CD4-positive, alpha-beta T cell (primary cell): ENCODE results near the gene KRT74. TPM values are rescaled to one million over a fixed set of nuclear protein-coding genes. Genes with fewer than 3 reads are reported as not detected.

Source experiments
- ATAC-seq: fragments of 200-7000 bp; cut with Tn5 transposase; one replicate; pipeline ENCODE4 v1.10.0; 2022; ENCODE audit warnings: mild to moderate bottlenecking; ENCODE audit not compliant: poor library complexity
- CTCF ChIA-PET: fragments of 350-600 bp; sonication (Branson Sonifier 250); formaldehyde crosslinking; loops from one replicate; lab custom pipeline; 2021; ENCODE audit warnings: antibody characterized with exemption, inconsistent platforms; lab: Charles Lee
- POLR2A ChIA-PET: fragments of 350-600 bp; sonication (Branson Sonifier 250); formaldehyde crosslinking; loops from one replicate; lab custom pipeline; 2021; ENCODE audit warnings: antibody characterized with exemption, inconsistent platforms; lab: Charles Lee
- DNase-seq, 14 experiments: peaks; one replicate each; pipeline ENCODE4 v3.0.0-alpha.2; 2013 to 2020; ENCODE audit warnings: mixed read lengths in 2 of 14
- H3K27ac ChIP-seq, 2 donors: one replicate each; pipeline versions ENCODE4 v1.5.1 to v1.7.0; 2013; ENCODE audit warnings: low read length in 2 of 2, low read depth in 1 of 2, mild to moderate bottlenecking in 1 of 2
- H3K27me3 ChIP-seq, 2 experiments: 1 replicate in 1 of 2; 2 replicates in 1 of 2; pipeline versions ENCODE4 v1.6.1 to v1.7.0; 2013; ENCODE audit warnings: low read length in 2 of 2, control low read depth in 1 of 2, mild to moderate bottlenecking in 1 of 2, moderate library complexity in 1 of 2; ENCODE audit not compliant: insufficient read depth in 2 of 2, control insufficient read depth in 1 of 2
- H3K36me3 ChIP-seq: one replicate; pipeline ENCODE4 v1.6.1; 2013; ENCODE audit warnings: low read length, control low read depth; ENCODE audit not compliant: insufficient read depth
- H3K4me1 ChIP-seq: one replicate; pipeline ENCODE4 v1.6.1; 2013; ENCODE audit warnings: low read length, control low read depth; ENCODE audit not compliant: insufficient read depth
- H3K4me3 ChIP-seq: one replicate; pipeline ENCODE4 v1.5.1; 2013; ENCODE audit warnings: mild to moderate bottlenecking, low read length, moderate library complexity
- H3K9me3 ChIP-seq, 2 experiments: 1 replicate in 1 of 2; 2 replicates in 1 of 2; pipeline versions ENCODE4 v1.6.1 to v1.7.0; 2013; ENCODE audit warnings: low read length in 2 of 2, mild to moderate bottlenecking in 2 of 2, control low read depth in 1 of 2, moderate library complexity in 1 of 2; ENCODE audit not compliant: control insufficient read depth in 1 of 2, insufficient read depth in 1 of 2
- H3K27ac Mint-ChIP-seq: one replicate; pipeline ENCODE4 v1.8.0; 2020; ENCODE audit warnings: mixed read lengths
- H3K27me3 Mint-ChIP-seq: one replicate; pipeline ENCODE4 v1.8.0; 2021; ENCODE audit warnings: mixed read lengths
- H3K36me3 Mint-ChIP-seq: one replicate; pipeline ENCODE4 v1.8.0; 2021; ENCODE audit warnings: low read depth, mixed read lengths
- H3K4me1 Mint-ChIP-seq: one replicate; pipeline ENCODE4 v1.8.0; 2021; ENCODE audit warnings: low read depth, mixed read lengths
- H3K4me3 Mint-ChIP-seq: one replicate; pipeline ENCODE4 v1.8.0; 2020; ENCODE audit warnings: mild to moderate bottlenecking, mixed read lengths
- H3K9me3 Mint-ChIP-seq: one replicate; pipeline ENCODE4 v1.8.0; 2020; ENCODE audit warnings: mixed read lengths
- intact Hi-C, 2 experiments: fragments of 100-400 bp; cut with DNase I in 1 of 2; cut with micrococcal nuclease in 1 of 2; formaldehyde crosslinking; loops; one replicate each; pipeline versions ENCODE4 v1.15.1 to v1.9.0; 2023 to 2025; cut with DNase I, micrococcal nuclease
- total RNA-seq, 174 experiments: library from RNA in 2 of 174; stranded (reverse) in 2 of 174; gene quantifications; one replicate each; pipeline ENCODE4 v1.2.3 and lab custom pipeline; 2021 to 2026
- TF ChIP-seq, protein P1 (sequence below): fragments of 200-600 bp; IDR thresholded peaks from one replicate; pipeline ENCODE4 v1.8.0; 2022; ENCODE audit warnings: antibody characterized with exemption, mild to moderate bottlenecking

KRT74 gene
- total RNA-seq, 2 experiments from 2014 or later, result 0.30 to 0.34 TPM

- TF ChIP-seq, protein P1, sequence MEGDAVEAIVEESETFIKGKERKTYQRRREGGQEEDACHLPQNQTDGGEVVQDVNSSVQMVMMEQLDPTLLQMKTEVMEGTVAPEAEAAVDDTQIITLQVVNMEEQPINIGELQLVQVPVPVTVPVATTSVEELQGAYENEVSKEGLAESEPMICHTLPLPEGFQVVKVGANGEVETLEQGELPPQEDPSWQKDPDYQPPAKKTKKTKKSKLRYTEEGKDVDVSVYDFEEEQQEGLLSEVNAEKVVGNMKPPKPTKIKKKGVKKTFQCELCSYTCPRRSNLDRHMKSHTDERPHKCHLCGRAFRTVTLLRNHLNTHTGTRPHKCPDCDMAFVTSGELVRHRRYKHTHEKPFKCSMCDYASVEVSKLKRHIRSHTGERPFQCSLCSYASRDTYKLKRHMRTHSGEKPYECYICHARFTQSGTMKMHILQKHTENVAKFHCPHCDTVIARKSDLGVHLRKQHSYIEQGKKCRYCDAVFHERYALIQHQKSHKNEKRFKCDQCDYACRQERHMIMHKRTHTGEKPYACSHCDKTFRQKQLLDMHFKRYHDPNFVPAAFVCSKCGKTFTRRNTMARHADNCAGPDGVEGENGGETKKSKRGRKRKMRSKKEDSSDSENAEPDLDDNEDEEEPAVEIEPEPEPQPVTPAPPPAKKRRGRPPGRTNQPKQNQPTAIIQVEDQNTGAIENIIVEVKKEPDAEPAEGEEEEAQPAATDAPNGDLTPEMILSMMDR, result no peak
- Mint-ChIP-seq H3K4me1 (peaks cover 42% of the 10 kb centered on the region), H3K36me3 (no peaks in the 10 kb centered on the region), H3K4me3 (no peak overlapping the region), H3K27ac (peak overlapping the region; percentile 22), H3K9me3 (no peaks in the 10 kb centered on the region), H3K27me3 (no peaks in the 10 kb centered on the region)
- no peaks in the 10 kb centered on the region for H3K27me3 ChIP-seq
- no peak overlapping the region for H3K4me3 ChIP-seq
- H3K4me1 ChIP-seq, result peaks cover 27% of the 10 kb centered on the region
- no peaks in the 10 kb centered on the region for H3K36me3 ChIP-seq
- POLR2A ChIA-PET, result no interaction called here
- no peak overlapping the region for H3K27ac ChIP-seq
- no peaks in the 10 kb centered on the region for H3K9me3 ChIP-seq
- intact Hi-C loops, result no loop called here
- CTCF ChIA-PET, result interaction anchor here (0.7 to 2.5 kb wide), 2 partner anchors 40 to 290 kb away, joined by 6 to 11 read pairs; no protein-coding TSS in a partner anchor
- ATAC-seq, result no peak
- DNase-seq, result no peak
Observed at GRCh38 chr12:52580496-52580895, 6.9 kb upstream of the KRT74 start.

DNA sequence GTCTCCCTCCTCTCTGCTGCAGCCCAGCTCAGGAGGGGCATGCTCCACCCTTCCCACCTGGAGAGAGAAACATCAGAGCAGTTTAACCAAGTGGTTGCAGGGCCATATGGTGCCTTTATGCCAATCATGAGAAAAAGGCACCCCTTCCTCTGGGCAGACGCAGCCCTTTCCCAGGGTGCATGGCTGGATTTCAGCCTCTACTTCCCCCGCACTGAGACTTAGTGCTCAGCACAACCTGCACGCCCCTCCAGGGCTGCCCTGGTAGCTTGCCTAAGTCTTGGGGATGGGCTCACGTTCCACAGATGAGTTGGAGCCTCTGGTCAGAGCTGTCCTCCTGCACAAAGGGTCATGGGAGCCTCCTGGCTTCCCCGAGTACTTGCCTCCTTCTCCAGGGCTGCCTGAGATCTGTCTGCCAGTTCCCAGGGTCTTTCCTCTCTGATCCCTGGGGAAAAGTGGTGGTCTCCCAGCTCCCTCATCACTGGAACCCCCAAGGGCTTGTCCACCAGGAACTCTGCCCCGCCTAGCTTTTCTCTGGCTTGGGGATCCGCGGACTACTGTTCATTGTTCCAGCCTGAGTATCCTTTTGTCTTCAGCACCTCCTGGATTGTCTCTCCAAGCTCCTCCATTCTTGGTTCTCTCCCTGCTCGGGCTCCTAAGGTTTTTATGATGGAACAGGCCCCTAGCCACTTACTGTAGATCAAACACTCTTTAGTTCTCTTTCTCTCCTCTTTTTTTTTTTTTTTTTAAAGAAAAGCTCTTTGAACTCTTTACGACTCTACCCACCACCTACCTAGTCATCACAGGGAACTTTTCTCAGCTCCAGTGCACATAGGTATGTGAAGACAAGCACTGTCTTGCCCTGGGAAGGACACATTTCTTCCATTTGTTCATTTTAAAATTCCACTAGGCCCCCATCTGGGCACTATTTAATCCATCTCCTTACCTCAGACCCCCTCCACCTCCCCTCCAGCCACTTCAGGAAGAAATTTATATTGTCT is 6.1 kb upstream of the KRT74 start:
- ChIA-PET CTCF (interaction anchor here (0.7 kb wide), 1 partner anchor 40 kb away, joined by 6 read pairs; no protein-coding TSS in a partner anchor), POLR2A (interaction anchor here (1.0 kb wide), 1 partner anchor 291 kb away, joined by 3 read pairs; no protein-coding TSS in a partner anchor)
- no peaks in the 10 kb centered on the region for H3K9me3 Mint-ChIP-seq
- H3K27ac Mint-ChIP-seq, result peak overlapping the region; percentile 22
- DNase-seq, result no peak
- no peaks in the 10 kb centered on the region for H3K36me3 Mint-ChIP-seq
- H3K9me3 ChIP-seq, result no peaks in the 10 kb centered on the region
- H3K27me3 ChIP-seq, result no peaks in the 10 kb centered on the region
- ATAC-seq, result peak; percentile 41
- H3K4me1 Mint-ChIP-seq, result peaks cover 35% of the 10 kb centered on the region
- H3K4me3 Mint-ChIP-seq, result no peak overlapping the region
- no peak overlapping the region for H3K4me3 ChIP-seq
- no peaks in the 10 kb centered on the region for H3K36me3 ChIP-seq
- intact Hi-C loops, result loop anchor here in 1 of 2 experiments (1.0 kb wide), 1 partner anchor 401 kb away; no protein-coding TSS in a partner anchor
- no peak overlapping the region for H3K27ac ChIP-seq
- peaks cover 20% of the 10 kb centered on the region for H3K4me1 ChIP-seq
- TF ChIP-seq, protein P1, result no peak
- H3K27me3 Mint-ChIP-seq, result no peaks in the 10 kb centered on the region

DNA sequence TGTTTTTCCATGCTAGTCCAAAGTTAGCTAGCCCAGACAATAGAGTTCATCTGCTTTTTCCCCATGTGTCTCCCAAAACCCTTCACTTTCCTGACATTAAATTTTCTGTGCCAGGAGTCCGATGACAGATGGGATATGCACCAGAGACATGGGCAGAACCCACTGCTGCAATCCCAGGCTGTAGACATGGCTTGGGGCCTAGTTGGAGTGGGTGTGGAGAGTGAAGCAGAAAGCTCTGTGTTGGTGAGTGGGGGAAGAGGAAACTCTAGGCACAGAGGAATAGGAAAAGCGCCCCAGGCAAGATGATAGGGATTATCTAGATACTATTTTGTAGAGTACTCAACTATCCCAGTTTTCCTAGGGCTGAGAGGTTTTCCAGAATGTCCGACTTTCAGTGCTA is 4.8 kb upstream of the KRT74 start:
- POLR2A ChIA-PET, result interaction anchor here (1.0 kb wide), 1 partner anchor 292 kb away, joined by 3 read pairs; no protein-coding TSS in a partner anchor
- no peaks in the 10 kb centered on the region for H3K9me3 ChIP-seq

More for the DNA sequence above, 4.8 kb upstream of the KRT74 start:
- Histone ChIP-seq H3K4me1 (peaks cover 17% of the 10 kb centered on the region), H3K4me3 (no peak overlapping the region), H3K27ac (no peak overlapping the region), H3K27me3 (no peaks in the 10 kb centered on the region), H3K36me3 (no peaks in the 10 kb centered on the region)
- Mint-ChIP-seq H3K4me1 (peaks cover 22% of the 10 kb centered on the region), H3K27ac (no peak overlapping the region), H3K4me3 (no peak overlapping the region), H3K27me3 (no peaks in the 10 kb centered on the region), H3K36me3 (no peaks in the 10 kb centered on the region), H3K9me3 (no peaks in the 10 kb centered on the region)
- no peak for ATAC-seq
- TF ChIP-seq, protein P1, result no peak
- CTCF ChIA-PET, result interaction anchor here (1.3 kb wide), 1 partner anchor 301 kb away, joined by 3 read pairs; no protein-coding TSS in a partner anchor
- intact Hi-C loops, result no loop called here
- DNase-seq, result no peak
